ENCODE results near the gene SCYGR8.
A peak's percentile ranks its signal among the peaks of the same experiment; 100 is the strongest.

SCYGR8 gene

GRCh38 chr2:227761740-227762476 lies 16.2 kb downstream of the SCYGR8 start:
- no peak for DNase-seq

GRCh38 chr2:227765788-227766372 lies 20.2 kb downstream of the SCYGR8 start:
- DNase-seq, result no peak

GRCh38 chr2:227766373-227766883 lies 20.7 kb downstream of the SCYGR8 start:
- DNase-seq, result peak; percentile 35

- DNase-seq, result no peak
Observed at GRCh38 chr2:227767830-227768229, 22.1 kb downstream of the SCYGR8 start.

GRCh38 chr2:227772197-227772661 lies 26.5 kb downstream of the SCYGR8 start:
- DNase-seq, result no peak

GRCh38 chr2:227772932-227773331 lies 27.2 kb downstream of the SCYGR8 start:
- no peak for DNase-seq

- no peak for DNase-seq
Observed at GRCh38 chr2:227774011-227774624, 28.4 kb downstream of the SCYGR8 start.

GRCh38 chr2:227774895-227775842 lies 29.5 kb downstream of the SCYGR8 start:
- no peak for DNase-seq

GRCh38 chr2:227780981-227781615 lies 35.4 kb downstream of the SCYGR8 start:
- no peak for DNase-seq

GRCh38 chr2:227781841-227782240 lies 36.1 kb downstream of the SCYGR8 start:
- no peak for DNase-seq

GRCh38 chr2:227782804-227783203 lies 37.1 kb downstream of the SCYGR8 start:
- DNase-seq, result no peak

GRCh38 chr2:227783404-227784138 lies 37.9 kb downstream of the SCYGR8 start:
- no peak for DNase-seq

GRCh38 chr2:227785293-227785692 lies 39.6 kb downstream of the SCYGR8 start:
- no peak for DNase-seq

GRCh38 chr2:227788561-227789018 lies 42.9 kb downstream of the SCYGR8 start:
- no peak for DNase-seq

- DNase-seq, result no peak
Observed at GRCh38 chr2:227789803-227790202, 44.1 kb downstream of the SCYGR8 start.

- DNase-seq, result no peak
Observed at GRCh38 chr2:227793148-227793712, 47.5 kb downstream of the SCYGR8 start.
